ENCODE data around the gene ZNF595. TPM values are rescaled to one million over a fixed set of nuclear protein-coding genes. Genes with fewer than 3 reads are reported as not detected.
"Not testable (repeated sequence)": the region's sequence is repeated elsewhere in the genome, so short reads cannot be mapped to it uniquely, and the experiment has no call there.

Gene ZNF595
- total RNA-seq, 1 experiment from 2014 or later, result 12.5 TPM

GRCh38 chr4:121408-122084 lies 68.4 kb downstream of the ZNF595 start:
- DNase-seq, result no peak
- Histone ChIP-seq H3K79me2 (ENCODE audit: insufficient read depth, low read length) (peaks cover 16% of the 10 kb centered on the region), H3K4me1 (ENCODE audit: insufficient read depth, low read length) (no peaks in the 10 kb centered on the region)

DNA sequence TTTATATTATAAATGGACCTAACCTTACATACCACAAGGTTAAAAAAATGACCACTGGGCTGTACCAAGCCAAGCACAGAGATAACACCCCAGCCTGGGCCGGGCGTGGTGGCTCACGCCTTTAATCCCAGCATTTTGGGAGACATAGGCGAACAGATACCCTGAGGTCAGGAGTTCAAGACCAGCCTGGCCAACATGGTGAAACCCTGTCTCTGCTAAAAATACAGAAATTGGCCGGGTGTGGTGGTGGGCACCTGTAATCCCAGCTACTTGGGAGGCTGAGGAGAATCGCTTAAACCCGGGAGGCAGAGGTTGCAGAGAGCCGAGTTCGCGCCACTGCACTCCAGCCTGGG lies 70.8 kb downstream of the ZNF595 start:
- H3K14ac ChIP-seq (ENCODE audit: insufficient read depth, low read length); H3K27me3 Mint-ChIP-seq (ENCODE audit: low read depth); H3K23ac ChIP-seq (ENCODE audit: insufficient read length, low read depth, low read length); H3K4ac ChIP-seq (ENCODE audit: low read depth, low read length); H4K5ac ChIP-seq (ENCODE audit: insufficient read length, low read depth, low read length); H3K79me1 ChIP-seq (ENCODE audit: insufficient read depth, low read depth, low read length, poor library complexity, severe bottlenecking); H2BK5ac ChIP-seq (ENCODE audit: insufficient read length, low read length); H3K23me2 ChIP-seq (ENCODE audit: insufficient read length, low read depth, low read length, poor library complexity, severe bottlenecking); H2AFZ ChIP-seq (ENCODE audit: low read length); H2BK20ac ChIP-seq (ENCODE audit: low read depth, low read length, poor library complexity, severe bottlenecking); H2BK12ac ChIP-seq (ENCODE audit: insufficient read length, low read depth, low read length); H4K91ac ChIP-seq (ENCODE audit: insufficient read length, low read depth, low read length); H4K20me1 ChIP-seq (ENCODE audit: control insufficient read depth, insufficient read depth, insufficient read length); H4K8ac ChIP-seq (replicated peaks; ENCODE audit: insufficient read length, low read depth, low read length); DNase-seq; H3K9me3 ChIP-seq (ENCODE audit: control insufficient read depth, low read depth, low read length); H3K27ac ChIP-seq (ENCODE audit: insufficient read length, low read depth, low read length); H3K27me3 ChIP-seq (ENCODE audit: insufficient read depth, low read length); H2BK120ac ChIP-seq (ENCODE audit: low read depth, low read length, poor library complexity, severe bottlenecking); H3K4me1 ChIP-seq (ENCODE audit: insufficient read depth, low read length); H3K56ac ChIP-seq (ENCODE audit: insufficient read length, low read depth, low read length); H3K4me1 Mint-ChIP-seq; H2BK15ac ChIP-seq (ENCODE audit: low read depth, low read length); H3T11ph ChIP-seq (ENCODE audit: low read length); H2AK5ac ChIP-seq (ENCODE audit: insufficient read length, low read length): not testable (repeated sequence)
- Mint-ChIP-seq H3K4me3 (peak overlapping the region; percentile 98 to 100; a peak in 4 of 5 replicates), H3K36me3 (ENCODE audit: insufficient read depth in 1 of 3, low read depth in 3 of 3) (peaks cover 18 to 32% (median 21%) of the 10 kb centered on the region in 3 experiments), H3K9me3 (peaks cover 40 to 59% of the 10 kb centered on the region in 2 experiments), H3K27ac (peak overlapping the region in 2 of 3 experiments; percentile 89 to 100; a peak in 2 of 7 replicates)
- H3K79me2 ChIP-seq (ENCODE audit: insufficient read depth, low read length), result peaks cover 16% of the 10 kb centered on the region
- H3K18ac ChIP-seq (ENCODE audit: insufficient read length, low read depth, low read length), result peak overlapping the region; percentile 40
- no CpG with 5 or more reads among the region's 10 CpGs for WGBS (ENCODE audit: extremely low coverage, insufficient read length, low lambda C conversion rate)
- H3K4me2 ChIP-seq (ENCODE audit: insufficient read depth, insufficient read length, low read length), result peak overlapping the region; percentile 31
- peak overlapping the region; percentile 9 for H3K9ac ChIP-seq (ENCODE audit: extremely low read depth, insufficient read length, low read length)

More at GRCh38 chr4:121408-122084, 68.4 kb downstream of the ZNF595 start:
- no peak overlapping the region for H3K4ac ChIP-seq (ENCODE audit: low read depth, low read length)
- Mint-ChIP-seq H3K9me3 (peaks cover 59 to 77% of the 10 kb centered on the region in 2 experiments), H3K4me3 (no peak overlapping the region), H3K27ac (no peak overlapping the region), H3K27me3 (ENCODE audit: low read depth) (peaks cover 2% of the 10 kb centered on the region; the same call in 1 of the 2 replicates), H3K4me1 (peaks cover 6 to 10% of the 10 kb centered on the region in 2 experiments), H3K36me3 (ENCODE audit: insufficient read depth in 1 of 3, low read depth in 3 of 3) (peaks cover 16 to 32% (median 18%) of the 10 kb centered on the region in 3 experiments)
- no peak overlapping the region for H4K5ac ChIP-seq (ENCODE audit: insufficient read length, low read depth, low read length)
- H3K14ac ChIP-seq (ENCODE audit: insufficient read depth, low read length), result no peak overlapping the region
- no peaks in the 10 kb centered on the region for H3K27me3 ChIP-seq (ENCODE audit: insufficient read depth, low read length)
- H4K20me1 ChIP-seq (ENCODE audit: control insufficient read depth, insufficient read depth, insufficient read length), result no peaks in the 10 kb centered on the region
- no peaks in the 10 kb centered on the region for H3K9me3 ChIP-seq (ENCODE audit: control insufficient read depth, low read depth, low read length)
- H2BK15ac ChIP-seq (ENCODE audit: low read depth, low read length), result no peak overlapping the region
- H3T11ph ChIP-seq (ENCODE audit: low read length), result no peak overlapping the region
- no peaks in the 10 kb centered on the region for H3K79me1 ChIP-seq (ENCODE audit: insufficient read depth, low read depth, low read length, poor library complexity, severe bottlenecking)
- H2BK12ac ChIP-seq (ENCODE audit: insufficient read length, low read depth, low read length), result no peak overlapping the region
- H3K18ac ChIP-seq (ENCODE audit: insufficient read length, low read depth, low read length), result no peak overlapping the region
- no peak overlapping the region for H3K9ac ChIP-seq (ENCODE audit: extremely low read depth, insufficient read length, low read length)
- H2AFZ ChIP-seq (ENCODE audit: low read length), result no peak overlapping the region
- no peak overlapping the region for H2BK120ac ChIP-seq (ENCODE audit: low read depth, low read length, poor library complexity, severe bottlenecking)
- H4K8ac ChIP-seq (replicated peaks; ENCODE audit: insufficient read length, low read depth, low read length), result no peak overlapping the region
- no peak overlapping the region for H2AK5ac ChIP-seq (ENCODE audit: insufficient read length, low read length)
- no peak overlapping the region for H3K4me2 ChIP-seq (ENCODE audit: insufficient read depth, insufficient read length, low read length)
- TF ChIP-seq, protein P1, sequence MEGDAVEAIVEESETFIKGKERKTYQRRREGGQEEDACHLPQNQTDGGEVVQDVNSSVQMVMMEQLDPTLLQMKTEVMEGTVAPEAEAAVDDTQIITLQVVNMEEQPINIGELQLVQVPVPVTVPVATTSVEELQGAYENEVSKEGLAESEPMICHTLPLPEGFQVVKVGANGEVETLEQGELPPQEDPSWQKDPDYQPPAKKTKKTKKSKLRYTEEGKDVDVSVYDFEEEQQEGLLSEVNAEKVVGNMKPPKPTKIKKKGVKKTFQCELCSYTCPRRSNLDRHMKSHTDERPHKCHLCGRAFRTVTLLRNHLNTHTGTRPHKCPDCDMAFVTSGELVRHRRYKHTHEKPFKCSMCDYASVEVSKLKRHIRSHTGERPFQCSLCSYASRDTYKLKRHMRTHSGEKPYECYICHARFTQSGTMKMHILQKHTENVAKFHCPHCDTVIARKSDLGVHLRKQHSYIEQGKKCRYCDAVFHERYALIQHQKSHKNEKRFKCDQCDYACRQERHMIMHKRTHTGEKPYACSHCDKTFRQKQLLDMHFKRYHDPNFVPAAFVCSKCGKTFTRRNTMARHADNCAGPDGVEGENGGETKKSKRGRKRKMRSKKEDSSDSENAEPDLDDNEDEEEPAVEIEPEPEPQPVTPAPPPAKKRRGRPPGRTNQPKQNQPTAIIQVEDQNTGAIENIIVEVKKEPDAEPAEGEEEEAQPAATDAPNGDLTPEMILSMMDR (conservative IDR thresholded peaks at IDR 0.05), result no peak
- H2BK20ac ChIP-seq (ENCODE audit: low read depth, low read length, poor library complexity, severe bottlenecking), result no peak overlapping the region
- no peak overlapping the region for H3K56ac ChIP-seq (ENCODE audit: insufficient read length, low read depth, low read length)
- H3K23me2 ChIP-seq (ENCODE audit: insufficient read length, low read depth, low read length, poor library complexity, severe bottlenecking), result peaks cover 9% of the 10 kb centered on the region
- H3K23ac ChIP-seq (ENCODE audit: insufficient read length, low read depth, low read length), result no peak overlapping the region
- no peak overlapping the region for H3K27ac ChIP-seq (ENCODE audit: insufficient read length, low read depth, low read length)
- H4K91ac ChIP-seq (ENCODE audit: insufficient read length, low read depth, low read length), result no peak overlapping the region
- WGBS (ENCODE audit: extremely low coverage, insufficient read length, low lambda C conversion rate), result no CpG with 5 or more reads among the region's 7 CpGs
- no peak overlapping the region for H2BK5ac ChIP-seq (ENCODE audit: insufficient read length, low read length)

All from H9 (cell line).